OCI-LY1 (cell line): ENCODE results near the gene NEGR1.

Experiments
- H2AFZ ChIP-seq: fragments of 200-600 bp; sonication (generic), shearing (Covaris generic); 2 replicates; pipeline ENCODE4 v1.6.0; 2014; ENCODE audit warnings: antibody characterized with exemption, mild to moderate bottlenecking, low read length
- H3F3A ChIP-seq: fragments of 200-600 bp; sonication (generic), shearing (Covaris generic); 2 replicates; pipeline ENCODE4 v1.6.0; 2014; ENCODE audit warnings: mild to moderate bottlenecking, antibody characterized with exemption, low read length, moderate library complexity; ENCODE audit not compliant: insufficient read depth
- H3K27ac ChIP-seq: fragments of 200-600 bp; sonication (generic); 2 replicates; pipeline ENCODE4 v1.5.1; 2014; ENCODE audit warnings: low read length, mixed run types, mild to moderate bottlenecking, low read depth; ENCODE audit not compliant: poor library complexity, severe bottlenecking
- H3K27me3 ChIP-seq: fragments of 200-600 bp; sonication (generic); 2 replicates; pipeline ENCODE4 v1.6.0; 2014; ENCODE audit warnings: antibody characterized with exemption, mild to moderate bottlenecking, low read length, moderate library complexity; ENCODE audit not compliant: insufficient read depth
- H3K36me3 ChIP-seq: fragments of 200-600 bp; sonication (generic); 2 replicates; pipeline ENCODE4 v1.6.1; 2014; ENCODE audit warnings: mild to moderate bottlenecking, antibody characterized with exemption, low read length, moderate library complexity, mixed read lengths; ENCODE audit not compliant: insufficient read depth
- H3K4me1 ChIP-seq: fragments of 200-600 bp; sonication (generic); 2 replicates; pipeline ENCODE4 v1.5.1; 2014; ENCODE audit warnings: mild to moderate bottlenecking, low read length, moderate library complexity; ENCODE audit not compliant: insufficient read depth, severe bottlenecking
- H3K4me2 ChIP-seq: fragments of 200-600 bp; sonication (generic), shearing (Covaris generic); 2 replicates; pipeline ENCODE4 v1.6.1; 2014; ENCODE audit warnings: low read length
- H3K4me3 ChIP-seq: fragments of 200-600 bp; sonication (generic); 2 replicates; pipeline ENCODE4 v1.5.1; 2014; ENCODE audit warnings: low read length, low read depth, mild to moderate bottlenecking, mixed read lengths; ENCODE audit not compliant: poor library complexity, severe bottlenecking
- H3K79me2 ChIP-seq: fragments of 200-600 bp; shearing (Covaris generic); 2 replicates; pipeline ENCODE4 v1.6.1; 2016; ENCODE audit warnings: mixed run types, low read length, mixed read lengths; ENCODE audit not compliant: insufficient read depth
- H3K9ac ChIP-seq: fragments of 200-600 bp; sonication (generic), shearing (Covaris generic); 2 replicates; pipeline ENCODE4 v1.6.1; 2014; ENCODE audit warnings: mild to moderate bottlenecking, low read length, mixed read lengths
- H3K9me2 ChIP-seq: fragments of 200-600 bp; sonication (generic), shearing (Covaris generic); 2 replicates; pipeline ENCODE4 v1.6.1; 2014; ENCODE audit warnings: low read depth, mild to moderate bottlenecking, low read length, mixed read lengths
- H3K9me3 ChIP-seq: fragments of 200-600 bp; shearing (Covaris generic); 2 replicates; pipeline ENCODE4 v1.6.1; 2014; ENCODE audit warnings: low read length, mixed read lengths
- H4K20me1 ChIP-seq: fragments of 200-600 bp; sonication (generic), shearing (Covaris generic); 2 replicates; pipeline ENCODE4 v1.6.0; 2016; ENCODE audit warnings: mild to moderate bottlenecking, low read length; ENCODE audit not compliant: insufficient read depth
- EZH2 ChIP-seq: fragments of 200-600 bp; sonication (generic), shearing (Covaris generic); IDR thresholded peaks from 2 replicates; pipeline ENCODE4 v1.8.0; 2017; ENCODE audit warnings: borderline replicate concordance, mixed run types, mild to moderate bottlenecking, antibody characterized with exemption, low read length, moderate library complexity, mixed read lengths
- TF ChIP-seq, protein P1 (sequence below): fragments of 200-600 bp; sonication (generic), shearing (Covaris generic); IDR thresholded peaks from 2 replicates; pipeline ENCODE4 v1.5.1; 2017; ENCODE audit warnings: mild to moderate bottlenecking, antibody characterized with exemption, low read length, moderate library complexity, mixed read lengths

The NEGR1 gene

DNA sequence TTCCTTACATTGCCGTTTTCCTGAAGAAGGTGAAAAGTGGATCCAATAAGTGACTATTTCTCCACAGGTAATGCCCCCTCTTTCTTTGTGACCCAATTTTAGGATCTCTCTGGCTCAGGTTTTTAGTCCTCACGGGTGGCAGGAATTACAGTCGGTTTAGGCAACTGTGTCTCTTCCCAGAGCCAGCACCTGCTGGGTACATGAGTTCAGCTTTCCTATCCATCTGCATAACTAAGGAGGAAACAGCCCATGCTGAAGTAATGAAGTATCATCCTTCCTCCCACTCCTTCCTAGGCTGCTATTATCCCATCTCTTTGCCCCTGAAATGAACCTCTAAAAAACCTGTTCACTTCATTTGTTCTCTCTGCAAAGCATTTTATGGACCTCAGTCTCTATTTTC is 544.6 kb downstream of the NEGR1 start:
- Histone ChIP-seq H3K9ac (no peak overlapping the region), H2AFZ (no peak overlapping the region), H3K79me2 (no peaks in the 10 kb centered on the region), H3K4me2 (no peak overlapping the region), H3K36me3 (no peaks in the 10 kb centered on the region), H3K27me3 (no peaks in the 10 kb centered on the region), H4K20me1 (no peaks in the 10 kb centered on the region), H3F3A (no peaks in the 10 kb centered on the region), H3K9me3 (no peaks in the 10 kb centered on the region), H3K4me3 (no peak overlapping the region), H3K9me2 (no peaks in the 10 kb centered on the region), H3K4me1 (no peaks in the 10 kb centered on the region), H3K27ac (no peak overlapping the region)
- TF ChIP-seq, protein P1, sequence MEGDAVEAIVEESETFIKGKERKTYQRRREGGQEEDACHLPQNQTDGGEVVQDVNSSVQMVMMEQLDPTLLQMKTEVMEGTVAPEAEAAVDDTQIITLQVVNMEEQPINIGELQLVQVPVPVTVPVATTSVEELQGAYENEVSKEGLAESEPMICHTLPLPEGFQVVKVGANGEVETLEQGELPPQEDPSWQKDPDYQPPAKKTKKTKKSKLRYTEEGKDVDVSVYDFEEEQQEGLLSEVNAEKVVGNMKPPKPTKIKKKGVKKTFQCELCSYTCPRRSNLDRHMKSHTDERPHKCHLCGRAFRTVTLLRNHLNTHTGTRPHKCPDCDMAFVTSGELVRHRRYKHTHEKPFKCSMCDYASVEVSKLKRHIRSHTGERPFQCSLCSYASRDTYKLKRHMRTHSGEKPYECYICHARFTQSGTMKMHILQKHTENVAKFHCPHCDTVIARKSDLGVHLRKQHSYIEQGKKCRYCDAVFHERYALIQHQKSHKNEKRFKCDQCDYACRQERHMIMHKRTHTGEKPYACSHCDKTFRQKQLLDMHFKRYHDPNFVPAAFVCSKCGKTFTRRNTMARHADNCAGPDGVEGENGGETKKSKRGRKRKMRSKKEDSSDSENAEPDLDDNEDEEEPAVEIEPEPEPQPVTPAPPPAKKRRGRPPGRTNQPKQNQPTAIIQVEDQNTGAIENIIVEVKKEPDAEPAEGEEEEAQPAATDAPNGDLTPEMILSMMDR: no peak
- no peak for TF ChIP-seq EZH2

DNA sequence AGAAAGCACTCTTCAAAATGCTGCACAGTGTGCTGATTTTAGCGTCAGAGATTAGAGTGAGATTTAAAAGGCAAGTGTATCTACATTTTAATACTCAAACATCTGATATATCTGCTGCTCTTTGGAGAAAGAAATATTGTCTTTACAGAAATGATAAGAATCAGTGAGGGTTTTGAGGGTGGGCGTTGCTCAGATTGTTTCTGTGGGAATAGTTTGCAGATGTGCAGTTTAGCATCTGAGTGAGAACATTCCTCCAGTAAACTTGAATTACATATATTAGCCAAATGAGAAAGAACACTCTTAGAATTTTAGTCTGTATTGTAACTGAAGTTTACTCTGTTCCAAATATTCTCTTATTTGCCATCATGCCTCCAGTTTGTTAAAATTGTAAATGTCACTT is 549.2 kb downstream of the NEGR1 start:
- no peaks in the 10 kb centered on the region for H3K4me1 ChIP-seq
- no peak overlapping the region for H3K9ac ChIP-seq
- no peaks in the 10 kb centered on the region for H3K27me3 ChIP-seq
- H3F3A ChIP-seq: no peaks in the 10 kb centered on the region
- no peak overlapping the region for H2AFZ ChIP-seq
- TF ChIP-seq, protein P1: no peak
- no peak for TF ChIP-seq EZH2
- H3K9me3 ChIP-seq: no peaks in the 10 kb centered on the region
- no peak overlapping the region for H3K4me3 ChIP-seq
- no peaks in the 10 kb centered on the region for H3K9me2 ChIP-seq
- no peaks in the 10 kb centered on the region for H3K79me2 ChIP-seq
- no peaks in the 10 kb centered on the region for H3K36me3 ChIP-seq
- H3K4me2 ChIP-seq: no peak overlapping the region
- H3K27ac ChIP-seq: no peak overlapping the region
- no peaks in the 10 kb centered on the region for H4K20me1 ChIP-seq

GRCh38 chr1:71721532-71721931 is 560.8 kb downstream of the NEGR1 start:
- Histone ChIP-seq H3F3A (no peaks in the 10 kb centered on the region), H3K36me3 (no peaks in the 10 kb centered on the region), H3K9me2 (no peaks in the 10 kb centered on the region), H3K27me3 (no peaks in the 10 kb centered on the region), H3K9me3 (no peaks in the 10 kb centered on the region), H3K4me2 (no peak overlapping the region), H3K79me2 (no peaks in the 10 kb centered on the region), H3K4me3 (no peak overlapping the region), H3K4me1 (no peaks in the 10 kb centered on the region), H3K9ac (no peak overlapping the region), H2AFZ (no peak overlapping the region), H3K27ac (no peak overlapping the region), H4K20me1 (no peaks in the 10 kb centered on the region)
- TF ChIP-seq EZH2: no peak

DNA sequence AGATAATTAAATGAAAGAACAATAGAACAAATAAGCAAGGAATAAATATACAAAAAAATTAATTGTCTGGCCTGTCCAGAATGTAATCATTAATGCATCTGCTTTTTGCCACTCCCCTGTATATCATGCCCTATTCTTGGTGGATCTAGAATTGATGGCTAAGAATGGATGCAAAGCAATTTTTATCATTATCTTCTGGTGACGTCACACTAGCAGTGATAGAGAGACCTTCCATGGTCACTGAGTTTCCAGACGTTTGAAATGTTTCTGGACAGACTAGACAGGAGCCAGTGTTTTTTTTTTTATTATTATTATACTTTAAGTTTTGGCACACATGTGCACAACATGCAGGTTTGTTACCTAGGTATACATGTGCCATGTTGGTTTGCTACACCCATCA is 563.0 kb downstream of the NEGR1 start:
- Histone ChIP-seq H2AFZ (no peak overlapping the region), H3K9me2 (no peaks in the 10 kb centered on the region), H3K9ac (no peak overlapping the region), H3K4me1 (no peaks in the 10 kb centered on the region), H3K27ac (no peak overlapping the region), H3K4me2 (no peak overlapping the region), H3K4me3 (no peak overlapping the region), H3K36me3 (no peaks in the 10 kb centered on the region), H3K27me3 (no peaks in the 10 kb centered on the region), H3F3A (no peaks in the 10 kb centered on the region), H4K20me1 (no peaks in the 10 kb centered on the region), H3K9me3 (no peaks in the 10 kb centered on the region), H3K79me2 (no peaks in the 10 kb centered on the region)
- TF ChIP-seq, protein P1: no peak
- TF ChIP-seq EZH2: no peak
